ENCODE results near the gene DCDC1. TPM values are rescaled to one million over a fixed set of nuclear protein-coding genes. Genes with fewer than 3 reads are reported as not detected.

Gene DCDC1
- total and polyA plus RNA-seq, 9 of the 15 experiments (the other 6 are each of a cell fraction or from before 2014, with no cell fraction given), result 0.05 to 0.18 (median 0.08) TPM; not detected in 3

GRCh38 chr11:30908857-30909256, 460.7 kb downstream of the DCDC1 start (continued):
- no peak for TF ChIP-seq MGA (IDR thresholded peaks at IDR 0.05)
- TF ChIP-seq HNRNPUL1 (IDR thresholded peaks at IDR 0.05; ENCODE audit: low read length), result no peak
- TF ChIP-seq ZBTB33 (CRISPR knock-in tag; IDR thresholded peaks at IDR 0.05), result no peak
- TF ChIP-seq ZNF444 (CRISPR knock-in tag; IDR thresholded peaks at IDR 0.05), result no peak
- no peak for TF ChIP-seq RBM15 (IDR thresholded peaks at IDR 0.05; ENCODE audit: insufficient read depth, low read length)
- TF ChIP-seq MCM7 (IDR thresholded peaks at IDR 0.05), result no peak
- TF ChIP-seq ZNF609 (CRISPR knock-in tag; IDR thresholded peaks at IDR 0.05; ENCODE audit: borderline replicate concordance), result no peak
- TF ChIP-seq, protein P1, sequence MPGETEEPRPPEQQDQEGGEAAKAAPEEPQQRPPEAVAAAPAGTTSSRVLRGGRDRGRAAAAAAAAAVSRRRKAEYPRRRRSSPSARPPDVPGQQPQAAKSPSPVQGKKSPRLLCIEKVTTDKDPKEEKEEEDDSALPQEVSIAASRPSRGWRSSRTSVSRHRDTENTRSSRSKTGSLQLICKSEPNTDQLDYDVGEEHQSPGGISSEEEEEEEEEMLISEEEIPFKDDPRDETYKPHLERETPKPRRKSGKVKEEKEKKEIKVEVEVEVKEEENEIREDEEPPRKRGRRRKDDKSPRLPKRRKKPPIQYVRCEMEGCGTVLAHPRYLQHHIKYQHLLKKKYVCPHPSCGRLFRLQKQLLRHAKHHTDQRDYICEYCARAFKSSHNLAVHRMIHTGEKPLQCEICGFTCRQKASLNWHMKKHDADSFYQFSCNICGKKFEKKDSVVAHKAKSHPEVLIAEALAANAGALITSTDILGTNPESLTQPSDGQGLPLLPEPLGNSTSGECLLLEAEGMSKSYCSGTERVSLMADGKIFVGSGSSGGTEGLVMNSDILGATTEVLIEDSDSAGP (CRISPR knock-in tag; IDR thresholded peaks at IDR 0.05), result no peak

All from K562 (cell line).